Amniotic stem cell (primary cell): ENCODE measurements around the gene FAM13B.
"Not testable (repeated sequence)": the region's sequence is repeated elsewhere in the genome, so short reads cannot be mapped to it uniquely, and the experiment has no call there.

Experiments used
- DNase-seq: peaks from one replicate; lab custom pipeline; 2025; lab: John Stamatoyannopoulos, UW

Gene FAM13B

GRCh38 chr5:137975208-137975607 is 57.7 kb downstream of the FAM13B start:
- DNase-seq = no peak

GRCh38 chr5:137970384-137970783 is 62.5 kb downstream of the FAM13B start:
- not testable (repeated sequence) for DNase-seq

GRCh38 chr5:137960819-137961218 is 72.1 kb downstream of the FAM13B start:
- no peak for DNase-seq

- DNase-seq = no peak
These were observed 72.7 kb downstream of the FAM13B start for GRCh38 chr5:137960141-137960540.

- DNase-seq = no peak
These were observed 73.4 kb downstream of the FAM13B start for GRCh38 chr5:137959488-137959887.

- no peak for DNase-seq
These were observed 74.9 kb downstream of the FAM13B start for GRCh38 chr5:137957948-137958347.

GRCh38 chr5:137954131-137954879 is 78.6 kb downstream of the FAM13B start:
- DNase-seq = peak; percentile 86

- DNase-seq = no peak
These were observed 87.1 kb downstream of the FAM13B start for GRCh38 chr5:137945825-137946224.

GRCh38 chr5:137944280-137944679 is 88.6 kb downstream of the FAM13B start:
- not testable (repeated sequence) for DNase-seq

- DNase-seq = no peak
These were observed 93.5 kb downstream of the FAM13B start for GRCh38 chr5:137939331-137939730.

GRCh38 chr5:137938751-137939143 is 94.1 kb downstream of the FAM13B start:
- DNase-seq = no peak

- no peak for DNase-seq
These were observed 94.7 kb downstream of the FAM13B start for GRCh38 chr5:137937994-137938750.

- no peak for DNase-seq
These were observed 97.2 kb downstream of the FAM13B start for GRCh38 chr5:137935694-137936093.

- no peak for DNase-seq
These were observed 97.7 kb downstream of the FAM13B start for GRCh38 chr5:137935190-137935589.

GRCh38 chr5:137933491-137933911 is 99.4 kb downstream of the FAM13B start:
- no peak for DNase-seq

GRCh38 chr5:137932800-137933199 is 100.1 kb downstream of the FAM13B start:
- no peak for DNase-seq

GRCh38 chr5:137923856-137924255 is 109.0 kb downstream of the FAM13B start:
- DNase-seq = no peak

GRCh38 chr5:137921931-137922330 is 110.9 kb downstream of the FAM13B start:
- no peak for DNase-seq

GRCh38 chr5:137916923-137917322 is 116.0 kb downstream of the FAM13B start:
- DNase-seq = no peak

- DNase-seq = no peak
These were observed 118.1 kb downstream of the FAM13B start for GRCh38 chr5:137914758-137915157.

- no peak for DNase-seq
These were observed 130.3 kb downstream of the FAM13B start for GRCh38 chr5:137902408-137903133.

GRCh38 chr5:137901011-137901817 is 131.7 kb downstream of the FAM13B start:
- DNase-seq = no peak
